Mucosa of descending colon (tissue), 3 donors: ENCODE measurements around the gene CRY1. TPM values are rescaled to one million over a fixed set of nuclear protein-coding genes. Genes with fewer than 3 reads are reported as not detected.

Experiments
- ATAC-seq: fragments of 200-7000 bp; cut with Tn5 transposase; one replicate; pipeline ENCODE4 v1.9.1; 2020; ENCODE audit warnings: mild to moderate bottlenecking, moderate library complexity
- DNase-seq, 3 donors: peaks; one replicate each; pipeline ENCODE4 v3.0.0-alpha.2; 2020
- H3K36me3 ChIP-seq: fragments of 200-600 bp; one replicate; pipeline ENCODE4 v1.8.0; 2021; ENCODE audit warnings: low read depth, mild to moderate bottlenecking
- H3K4me1 ChIP-seq: fragments of 200-600 bp; one replicate; pipeline ENCODE4 v1.8.0; 2021; ENCODE audit warnings: low read depth, mild to moderate bottlenecking
- H3K4me3 ChIP-seq: fragments of 200-600 bp; one replicate; pipeline ENCODE4 v1.8.0; 2021; ENCODE audit warnings: mild to moderate bottlenecking
- H3K9me3 ChIP-seq: fragments of 200-600 bp; one replicate; pipeline ENCODE4 v1.8.0; 2021; ENCODE audit warnings: mild to moderate bottlenecking
- intact Hi-C, 2 donors: fragments of 100-400 bp; cut with DNase I in 1 of 2; cut with micrococcal nuclease in 1 of 2; formaldehyde crosslinking; loops; one replicate each; pipeline versions ENCODE4 v1.11.0 to v1.11.1; 2022; cut with DNase I, micrococcal nuclease
- total RNA-seq, 3 donors: library from RNA; stranded (reverse); fragmentation: NEBNext Ultra II Directional in 2 of 3; extraction: Animal tissue kit (Norgen Biotek cat#: 25700) in 2 of 3; gene quantifications; one replicate each; pipeline versions ENCODE4 v1.2.1 to v1.2.4, GENCODE V29; 2021 to 2023
- TF ChIP-seq, protein P1 (sequence below): fragments of 200-600 bp; IDR thresholded peaks from one replicate; pipeline ENCODE4 v1.8.0; 2022; ENCODE audit warnings: antibody characterized with exemption, mild to moderate bottlenecking
- donor health status: DM: no; HTN: no; CAD: no; lungs with moderate emphysema.
- donor health status: DM: no; HTN: no; CAD: no.
- donor health status: DM: no; HTN: yes; CAD: no.

Gene CRY1
- total RNA-seq, 3 donors from 2014 or later = 11.4 to 22.8 (median 15.5) TPM

DNA sequence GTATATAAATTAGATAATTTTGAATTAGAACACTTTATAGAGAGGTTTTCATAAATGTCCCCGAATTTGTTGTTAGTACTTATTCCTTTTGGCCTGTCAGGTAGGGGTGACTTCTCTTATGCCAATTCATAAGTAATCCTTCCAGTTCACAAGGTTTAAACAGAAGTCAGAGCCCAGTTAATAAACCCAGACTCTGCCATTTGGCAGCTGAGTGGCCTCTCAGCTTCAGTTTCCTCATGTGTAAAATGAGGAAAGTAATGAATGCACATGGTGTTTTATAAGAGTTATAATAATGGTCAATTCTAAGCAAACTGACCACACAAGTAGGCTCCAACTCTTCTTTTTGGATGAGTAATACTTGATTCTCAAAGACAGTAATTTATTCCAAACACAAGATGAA, 116.7 kb downstream of the CRY1 start:
- TF ChIP-seq, protein P1, sequence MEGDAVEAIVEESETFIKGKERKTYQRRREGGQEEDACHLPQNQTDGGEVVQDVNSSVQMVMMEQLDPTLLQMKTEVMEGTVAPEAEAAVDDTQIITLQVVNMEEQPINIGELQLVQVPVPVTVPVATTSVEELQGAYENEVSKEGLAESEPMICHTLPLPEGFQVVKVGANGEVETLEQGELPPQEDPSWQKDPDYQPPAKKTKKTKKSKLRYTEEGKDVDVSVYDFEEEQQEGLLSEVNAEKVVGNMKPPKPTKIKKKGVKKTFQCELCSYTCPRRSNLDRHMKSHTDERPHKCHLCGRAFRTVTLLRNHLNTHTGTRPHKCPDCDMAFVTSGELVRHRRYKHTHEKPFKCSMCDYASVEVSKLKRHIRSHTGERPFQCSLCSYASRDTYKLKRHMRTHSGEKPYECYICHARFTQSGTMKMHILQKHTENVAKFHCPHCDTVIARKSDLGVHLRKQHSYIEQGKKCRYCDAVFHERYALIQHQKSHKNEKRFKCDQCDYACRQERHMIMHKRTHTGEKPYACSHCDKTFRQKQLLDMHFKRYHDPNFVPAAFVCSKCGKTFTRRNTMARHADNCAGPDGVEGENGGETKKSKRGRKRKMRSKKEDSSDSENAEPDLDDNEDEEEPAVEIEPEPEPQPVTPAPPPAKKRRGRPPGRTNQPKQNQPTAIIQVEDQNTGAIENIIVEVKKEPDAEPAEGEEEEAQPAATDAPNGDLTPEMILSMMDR = no peak
- no peak for DNase-seq
- no peak overlapping the region for H3K4me3 ChIP-seq
- no peaks in the 10 kb centered on the region for H3K9me3 ChIP-seq
- H3K36me3 ChIP-seq = no peaks in the 10 kb centered on the region
- peak; percentile 13 for ATAC-seq
- H3K4me1 ChIP-seq = peaks cover 31% of the 10 kb centered on the region
- intact Hi-C loops = no loop called here

DNA sequence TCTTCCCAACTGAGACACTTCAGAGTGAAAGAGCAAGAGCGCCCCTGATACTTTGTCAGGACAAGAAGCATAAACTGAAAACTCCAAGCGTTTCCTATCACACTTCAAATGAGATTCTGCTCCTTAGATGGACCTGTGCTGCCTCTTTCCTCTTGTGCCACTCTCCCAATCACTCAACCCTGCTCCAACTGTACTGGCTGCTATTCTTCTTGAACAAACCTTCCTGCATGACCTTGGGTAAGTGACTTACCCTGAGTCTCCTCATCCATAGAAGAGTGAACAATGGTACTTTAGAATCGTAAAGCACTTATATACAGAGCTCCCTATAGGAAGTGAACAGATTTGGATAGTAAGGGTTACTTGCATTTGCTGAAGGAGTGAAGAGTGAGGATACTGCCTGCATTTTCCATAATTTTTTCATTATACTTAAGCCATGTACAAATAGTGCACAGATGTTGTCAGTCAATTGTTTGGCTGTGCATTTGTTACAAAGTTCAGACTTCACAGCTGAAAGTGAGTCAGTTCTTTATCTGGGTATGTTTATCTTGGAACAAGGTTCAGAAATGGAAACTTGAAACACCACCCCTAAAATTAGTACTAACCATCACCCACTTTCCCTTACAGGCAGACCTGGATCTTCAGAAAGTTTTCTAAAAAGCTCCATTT, 117.2 kb downstream of the CRY1 start:
- DNase-seq (no peak), ATAC-seq (peak; percentile 84)
- Histone ChIP-seq H3K4me1 (peaks cover 31% of the 10 kb centered on the region), H3K4me3 (no peak overlapping the region), H3K9me3 (no peaks in the 10 kb centered on the region), H3K36me3 (no peaks in the 10 kb centered on the region)
- TF ChIP-seq, protein P1 = no peak
- intact Hi-C loops = no loop called here

DNA sequence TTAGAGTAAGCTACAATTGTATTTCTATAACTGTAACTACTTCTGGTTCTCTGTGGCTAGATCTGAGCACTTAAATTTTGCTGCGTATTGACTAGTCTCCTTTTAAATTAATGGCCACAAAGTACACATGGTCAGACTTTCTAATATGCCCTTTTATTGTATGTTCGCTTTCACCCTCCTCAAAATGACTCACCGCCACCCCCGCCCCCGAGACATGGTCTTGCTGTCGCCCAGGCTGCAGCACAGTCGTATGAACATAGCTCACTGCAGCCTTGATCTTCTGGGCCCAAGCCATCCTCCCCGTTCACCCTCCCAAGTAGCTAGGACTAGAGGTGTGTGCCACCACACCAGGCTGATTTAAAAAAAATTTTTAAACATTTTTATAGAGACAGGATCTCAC, 118.3 kb downstream of the CRY1 start:
- ATAC-seq = no peak
- intact Hi-C loops = no loop called here
- no peak for DNase-seq
- Histone ChIP-seq H3K4me1 (peaks cover 31% of the 10 kb centered on the region), H3K4me3 (no peak overlapping the region), H3K36me3 (no peaks in the 10 kb centered on the region), H3K9me3 (no peaks in the 10 kb centered on the region)
- TF ChIP-seq, protein P1 = no peak

DNA sequence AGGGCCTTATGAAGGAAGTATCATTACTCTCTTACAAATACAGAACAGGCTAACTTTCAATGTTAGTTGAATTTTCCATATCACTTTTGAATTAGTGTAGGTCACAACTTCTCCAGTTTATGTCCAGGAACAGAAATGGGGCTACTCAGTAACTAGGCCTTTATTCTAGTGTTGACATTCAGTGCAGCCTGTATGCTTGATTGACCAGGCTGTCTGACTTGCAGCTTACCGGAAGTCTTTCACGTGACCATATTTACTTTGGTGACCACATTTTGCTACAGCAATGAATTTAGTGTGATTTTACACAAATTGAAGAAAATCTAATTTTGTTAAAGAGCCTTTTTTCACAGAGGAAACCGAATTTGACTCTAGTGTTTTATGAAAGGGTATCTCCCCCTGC, 118.8 kb downstream of the CRY1 start:
- TF ChIP-seq, protein P1 = no peak
- Histone ChIP-seq H3K36me3 (no peaks in the 10 kb centered on the region), H3K9me3 (no peaks in the 10 kb centered on the region), H3K4me1 (peaks cover 31% of the 10 kb centered on the region), H3K4me3 (no peak overlapping the region)
- intact Hi-C loops = no loop called here
- ATAC-seq (peak; percentile 71), DNase-seq (no peak)

DNA sequence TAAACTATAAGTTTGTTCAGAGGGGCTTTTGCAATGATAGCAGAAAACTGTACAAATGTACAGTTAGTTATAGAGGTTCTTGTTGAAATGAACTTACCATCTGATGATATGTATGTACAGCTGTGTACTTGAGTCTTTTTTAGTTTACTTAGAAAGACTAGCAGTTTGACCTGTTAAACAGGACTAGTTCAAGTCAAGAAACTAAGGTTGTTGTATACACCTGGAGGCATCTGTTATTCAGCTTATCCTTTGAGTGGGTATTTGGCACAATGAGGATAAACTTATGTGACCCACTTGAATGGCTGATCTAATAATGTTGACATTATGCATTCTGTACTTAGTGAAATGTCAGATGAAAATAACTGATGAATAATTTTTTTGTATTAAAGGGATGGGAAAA, 119.8 kb downstream of the CRY1 start:
- DNase-seq (no peak), ATAC-seq (no peak)
- Histone ChIP-seq H3K9me3 (no peaks in the 10 kb centered on the region), H3K4me1 (peaks cover 28% of the 10 kb centered on the region), H3K4me3 (no peak overlapping the region), H3K36me3 (no peaks in the 10 kb centered on the region)
- intact Hi-C loops = no loop called here
- TF ChIP-seq, protein P1 = no peak

DNA sequence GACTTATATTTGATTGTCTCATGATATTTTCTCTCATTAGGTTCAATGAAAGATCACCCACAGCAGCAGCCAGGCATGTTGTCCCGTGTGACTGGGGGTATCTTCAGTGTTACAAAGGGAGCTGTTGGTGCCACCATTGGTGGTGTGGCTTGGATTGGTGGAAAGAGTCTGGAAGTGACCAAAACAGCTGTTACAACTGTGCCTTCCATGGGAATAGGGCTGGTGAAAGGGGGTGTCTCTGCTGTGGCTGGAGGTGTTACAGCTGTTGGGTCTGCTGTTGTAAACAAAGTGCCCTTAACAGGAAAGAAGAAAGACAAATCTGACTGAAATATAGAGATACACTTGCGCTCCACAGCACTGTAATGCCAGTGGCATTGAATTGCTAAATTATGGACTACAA, 122.3 kb downstream of the CRY1 start:
- TF ChIP-seq, protein P1 = no peak
- ATAC-seq = no peak
- Histone ChIP-seq H3K4me3 (no peak overlapping the region), H3K9me3 (no peaks in the 10 kb centered on the region), H3K4me1 (peaks cover 17% of the 10 kb centered on the region), H3K36me3 (no peaks in the 10 kb centered on the region)
- intact Hi-C loops = no loop called here
- no peak for DNase-seq
